Measurements from ENCODE around the gene PRKN.

PRKN gene

DNA sequence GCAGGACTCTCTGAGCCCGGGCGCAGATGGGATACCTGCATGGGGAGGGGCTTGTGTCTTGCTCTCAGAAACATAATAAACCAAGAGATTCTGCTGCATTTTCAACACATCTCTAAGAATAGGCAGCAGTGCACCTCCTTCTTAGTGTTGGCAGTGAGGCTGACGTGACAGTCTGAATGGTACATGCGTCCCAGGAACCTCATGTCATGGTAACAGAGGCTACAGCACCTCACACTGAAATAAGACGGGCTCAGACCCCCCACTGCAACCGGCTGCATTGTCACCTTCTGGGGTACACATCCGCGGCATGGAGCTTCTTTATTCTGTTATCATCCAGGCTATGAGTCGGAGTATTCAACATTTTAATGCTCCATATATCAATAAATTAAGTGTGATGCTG is 1056.4 kb downstream of the PRKN start:
- Histone ChIP-seq H4K20me1 (ENCODE audit: insufficient read depth, low read length) (no peaks in the 10 kb centered on the region), H3K4me1 (ENCODE audit: low read length) (no peaks in the 10 kb centered on the region), H2AFZ (ENCODE audit: low read length) (no peak overlapping the region), H3K9ac (ENCODE audit: low read length) (no peak overlapping the region), H3K79me2 (ENCODE audit: low read length) (no peaks in the 10 kb centered on the region), H3K9me3 (replicated peaks; ENCODE audit: insufficient read depth, low read length) (no peaks in the 10 kb centered on the region), H3K36me3 (replicated peaks; ENCODE audit: insufficient read depth, low read length) (no peaks in the 10 kb centered on the region), H3K27me3 (replicated peaks; ENCODE audit: insufficient read depth, low read length) (no peaks in the 10 kb centered on the region), H3K9me2 (replicated peaks; ENCODE audit: insufficient read depth, low read length) (no peaks in the 10 kb centered on the region), H3F3A (ENCODE audit: insufficient read depth, low read length) (no peaks in the 10 kb centered on the region), H3K27ac (ENCODE audit: low read length) (no peak overlapping the region), H3K4me2 (ENCODE audit: low read depth, low read length) (no peak overlapping the region), H3K4me3 (ENCODE audit: low read length) (no peak overlapping the region)
- no peak for DNase-seq
- no peak for TF ChIP-seq EZH2phosphoT487 (IDR thresholded peaks at IDR 0.05; ENCODE audit: low read length)
- no peak for TF ChIP-seq EZH2 (optimal IDR thresholded peaks at IDR 0.05; ENCODE audit: low read depth, low read length)
- TF ChIP-seq, protein P1, sequence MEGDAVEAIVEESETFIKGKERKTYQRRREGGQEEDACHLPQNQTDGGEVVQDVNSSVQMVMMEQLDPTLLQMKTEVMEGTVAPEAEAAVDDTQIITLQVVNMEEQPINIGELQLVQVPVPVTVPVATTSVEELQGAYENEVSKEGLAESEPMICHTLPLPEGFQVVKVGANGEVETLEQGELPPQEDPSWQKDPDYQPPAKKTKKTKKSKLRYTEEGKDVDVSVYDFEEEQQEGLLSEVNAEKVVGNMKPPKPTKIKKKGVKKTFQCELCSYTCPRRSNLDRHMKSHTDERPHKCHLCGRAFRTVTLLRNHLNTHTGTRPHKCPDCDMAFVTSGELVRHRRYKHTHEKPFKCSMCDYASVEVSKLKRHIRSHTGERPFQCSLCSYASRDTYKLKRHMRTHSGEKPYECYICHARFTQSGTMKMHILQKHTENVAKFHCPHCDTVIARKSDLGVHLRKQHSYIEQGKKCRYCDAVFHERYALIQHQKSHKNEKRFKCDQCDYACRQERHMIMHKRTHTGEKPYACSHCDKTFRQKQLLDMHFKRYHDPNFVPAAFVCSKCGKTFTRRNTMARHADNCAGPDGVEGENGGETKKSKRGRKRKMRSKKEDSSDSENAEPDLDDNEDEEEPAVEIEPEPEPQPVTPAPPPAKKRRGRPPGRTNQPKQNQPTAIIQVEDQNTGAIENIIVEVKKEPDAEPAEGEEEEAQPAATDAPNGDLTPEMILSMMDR (IDR thresholded peaks at IDR 0.05; ENCODE audit: low read length): no peak

DNA sequence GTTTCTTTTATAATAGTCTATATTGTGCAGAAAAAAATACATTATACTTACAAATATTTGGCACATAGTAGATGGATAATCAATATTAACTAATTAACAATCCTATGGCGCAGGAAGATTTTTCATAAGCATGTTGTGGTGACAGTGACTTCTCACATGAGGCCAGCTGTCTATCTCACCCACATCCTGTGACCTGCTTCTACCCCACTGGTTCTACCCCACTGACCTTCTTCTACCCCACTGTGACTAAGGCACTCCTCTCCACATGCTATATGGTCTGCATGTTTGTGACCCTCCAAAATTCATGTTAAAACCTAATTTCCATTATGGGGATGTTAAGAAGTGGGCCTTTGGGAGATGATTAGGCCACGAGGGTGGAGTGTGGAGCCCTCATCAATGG is 1058.9 kb downstream of the PRKN start:
- H3K79me2 ChIP-seq (ENCODE audit: low read length): no peaks in the 10 kb centered on the region
- H3K4me2 ChIP-seq (ENCODE audit: low read depth, low read length): no peak overlapping the region
- H3K9me3 ChIP-seq (replicated peaks; ENCODE audit: insufficient read depth, low read length): no peaks in the 10 kb centered on the region
- TF ChIP-seq, protein P1 (IDR thresholded peaks at IDR 0.05; ENCODE audit: low read length): no peak
- TF ChIP-seq EZH2phosphoT487 (IDR thresholded peaks at IDR 0.05; ENCODE audit: low read length): no peak
- TF ChIP-seq EZH2 (optimal IDR thresholded peaks at IDR 0.05; ENCODE audit: low read depth, low read length): no peak
- H3K4me3 ChIP-seq (ENCODE audit: low read length): no peak overlapping the region
- no peak overlapping the region for H2AFZ ChIP-seq (ENCODE audit: low read length)
- no peaks in the 10 kb centered on the region for H4K20me1 ChIP-seq (ENCODE audit: insufficient read depth, low read length)
- no peaks in the 10 kb centered on the region for H3K36me3 ChIP-seq (replicated peaks; ENCODE audit: insufficient read depth, low read length)
- no peaks in the 10 kb centered on the region for H3K27me3 ChIP-seq (replicated peaks; ENCODE audit: insufficient read depth, low read length)
- no peaks in the 10 kb centered on the region for H3K9me2 ChIP-seq (replicated peaks; ENCODE audit: insufficient read depth, low read length)
- H3K4me1 ChIP-seq (ENCODE audit: low read length): no peaks in the 10 kb centered on the region
- no peak for DNase-seq
- H3K9ac ChIP-seq (ENCODE audit: low read length): no peak overlapping the region
- no peak overlapping the region for H3K27ac ChIP-seq (ENCODE audit: low read length)
- H3F3A ChIP-seq (ENCODE audit: insufficient read depth, low read length): no peaks in the 10 kb centered on the region

DNA sequence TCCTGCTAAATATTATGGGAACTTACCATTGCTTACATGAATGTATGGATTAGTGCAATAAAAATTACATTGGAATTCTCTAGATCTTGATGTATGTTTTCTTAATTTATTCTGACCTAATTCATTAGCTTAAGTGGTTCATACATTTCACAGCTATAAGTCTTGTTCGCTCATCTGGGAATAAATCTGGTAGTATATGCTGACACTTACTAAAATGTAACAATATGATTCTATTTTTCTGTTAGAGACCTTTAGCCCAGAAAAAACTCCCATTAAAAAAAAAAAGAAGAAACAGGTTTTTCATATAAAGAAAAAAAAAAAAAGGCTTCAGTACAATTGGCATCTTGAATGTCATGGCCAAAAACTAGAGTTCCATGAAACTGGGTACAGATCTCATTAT is 1059.6 kb downstream of the PRKN start:
- no peaks in the 10 kb centered on the region for H4K20me1 ChIP-seq (ENCODE audit: insufficient read depth, low read length)
- no peak for TF ChIP-seq EZH2phosphoT487 (IDR thresholded peaks at IDR 0.05; ENCODE audit: low read length)
- H3K27me3 ChIP-seq (replicated peaks; ENCODE audit: insufficient read depth, low read length): no peaks in the 10 kb centered on the region
- H3K4me2 ChIP-seq (ENCODE audit: low read depth, low read length): no peak overlapping the region
- H3K9ac ChIP-seq (ENCODE audit: low read length): no peak overlapping the region
- H3K9me2 ChIP-seq (replicated peaks; ENCODE audit: insufficient read depth, low read length): no peaks in the 10 kb centered on the region
- H3K4me1 ChIP-seq (ENCODE audit: low read length): no peaks in the 10 kb centered on the region
- no peaks in the 10 kb centered on the region for H3K79me2 ChIP-seq (ENCODE audit: low read length)
- H3K4me3 ChIP-seq (ENCODE audit: low read length): no peak overlapping the region
- no peaks in the 10 kb centered on the region for H3K36me3 ChIP-seq (replicated peaks; ENCODE audit: insufficient read depth, low read length)
- DNase-seq: no peak
- H3K9me3 ChIP-seq (replicated peaks; ENCODE audit: insufficient read depth, low read length): no peaks in the 10 kb centered on the region
- H3K27ac ChIP-seq (ENCODE audit: low read length): no peak overlapping the region
- H2AFZ ChIP-seq (ENCODE audit: low read length): no peak overlapping the region
- H3F3A ChIP-seq (ENCODE audit: insufficient read depth, low read length): no peaks in the 10 kb centered on the region

DNA sequence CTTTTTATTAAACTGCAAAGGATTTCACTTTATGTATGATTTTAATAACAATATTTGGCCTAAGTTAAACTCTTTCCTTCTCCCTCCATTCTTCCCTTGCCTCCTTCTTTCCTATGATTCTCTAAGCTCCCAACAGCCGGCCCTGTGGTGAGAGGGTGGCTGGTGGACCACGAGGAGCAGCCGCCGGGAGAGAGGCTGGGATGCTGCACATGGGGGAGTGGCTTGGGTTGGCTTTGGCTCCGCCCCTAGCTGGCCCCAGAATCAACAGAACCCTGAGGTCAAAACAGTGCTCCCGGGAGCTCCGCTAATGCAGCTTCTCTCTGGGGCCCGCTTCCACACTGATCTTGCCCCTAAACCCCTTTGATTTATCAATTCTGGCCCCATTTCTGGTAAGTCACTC is 1063.9 kb downstream of the PRKN start:
- H3K27ac ChIP-seq (ENCODE audit: low read length): no peak overlapping the region
- no peaks in the 10 kb centered on the region for H3K36me3 ChIP-seq (replicated peaks; ENCODE audit: insufficient read depth, low read length)
- no peak overlapping the region for H3K4me3 ChIP-seq (ENCODE audit: low read length)
- DNase-seq: no peak
- H3K4me1 ChIP-seq (ENCODE audit: low read length): no peaks in the 10 kb centered on the region
- no peaks in the 10 kb centered on the region for H4K20me1 ChIP-seq (ENCODE audit: insufficient read depth, low read length)
- H3K79me2 ChIP-seq (ENCODE audit: low read length): no peaks in the 10 kb centered on the region
- H3K9ac ChIP-seq (ENCODE audit: low read length): no peak overlapping the region
- H3K4me2 ChIP-seq (ENCODE audit: low read depth, low read length): no peak overlapping the region
- TF ChIP-seq EZH2phosphoT487 (IDR thresholded peaks at IDR 0.05; ENCODE audit: low read length) (no peak), EZH2 (optimal IDR thresholded peaks at IDR 0.05; ENCODE audit: low read depth, low read length) (no peak)
- TF ChIP-seq, protein P1 (IDR thresholded peaks at IDR 0.05; ENCODE audit: low read length): no peak
- H3K9me2 ChIP-seq (replicated peaks; ENCODE audit: insufficient read depth, low read length): no peaks in the 10 kb centered on the region
- no peaks in the 10 kb centered on the region for H3K9me3 ChIP-seq (replicated peaks; ENCODE audit: insufficient read depth, low read length)
- no peak overlapping the region for H2AFZ ChIP-seq (ENCODE audit: low read length)
- no peaks in the 10 kb centered on the region for H3K27me3 ChIP-seq (replicated peaks; ENCODE audit: insufficient read depth, low read length)
- no peaks in the 10 kb centered on the region for H3F3A ChIP-seq (ENCODE audit: insufficient read depth, low read length)
